Subcutaneous adipose tissue (tissue), 4 donors: ENCODE results near the gene PECR. TPM values are rescaled to one million over a fixed set of nuclear protein-coding genes. Genes with fewer than 3 reads are reported as not detected.

ENCODE experiments used
- CTCF ChIP-seq: fragments of 450-650 bp; IDR thresholded peaks from one replicate; pipeline ENCODE4 v1.5.1; 2016; ENCODE audit warnings: low read depth, mild to moderate bottlenecking, control low read depth, antibody characterized with exemption, moderate library complexity
- total RNA-seq, 4 donors: library from RNA; depleted of rRNA; stranded (reverse); fragments of >200 nt; gene quantifications; one replicate each; pipeline ENCODE4 v1.1.0, GENCODE V29; 2016

PECR gene
- total RNA-seq, 4 donors from 2014 or later = 25.8 to 78.7 (median 44.0) TPM

DNA sequence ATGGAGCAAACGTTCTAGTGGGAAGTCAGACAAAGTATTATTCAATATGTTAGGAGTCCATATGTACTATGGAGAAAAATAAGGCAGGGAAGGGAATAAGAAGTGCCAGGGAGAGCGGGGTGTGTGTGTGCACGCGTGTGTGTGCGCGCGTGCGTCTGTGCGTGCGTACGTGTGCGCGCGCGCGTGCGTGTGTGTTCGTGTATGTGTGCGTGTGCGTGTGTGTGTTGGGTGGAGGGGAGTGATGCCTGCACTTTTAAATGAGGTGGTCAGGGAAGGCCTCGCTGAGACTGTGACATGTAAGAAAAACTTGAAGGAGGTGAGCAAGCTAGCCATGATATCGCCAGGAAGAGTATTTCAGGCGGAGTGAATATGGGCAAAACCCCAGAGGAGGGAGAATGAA is 66.6 kb downstream of the PECR start:
- no peak for TF ChIP-seq CTCF

GRCh38 chr2:216014006-216014405 is 67.6 kb downstream of the PECR start:
- no peak for TF ChIP-seq CTCF

- no peak for TF ChIP-seq CTCF
These were observed 68.3 kb downstream of the PECR start, which contains the start of gene MREG for GRCh38 chr2:216013080-216013909. MREG (minus strand) TSS chr2:216013551; CDS start chr2:216013327, 224 bp downstream.

DNA sequence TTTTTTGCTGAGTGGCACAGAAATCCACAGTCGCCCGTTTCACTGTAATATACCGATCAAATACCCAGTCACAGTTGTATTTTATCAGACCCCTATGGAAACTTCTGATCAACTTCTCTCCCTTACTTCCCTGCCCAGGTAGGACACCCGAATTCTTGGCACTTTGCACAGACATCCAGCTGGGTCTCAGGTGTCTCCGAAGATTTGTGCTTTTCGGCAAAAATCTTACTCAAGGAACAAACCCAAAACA is 68.9 kb downstream of the PECR start:
- no peak for TF ChIP-seq CTCF

DNA sequence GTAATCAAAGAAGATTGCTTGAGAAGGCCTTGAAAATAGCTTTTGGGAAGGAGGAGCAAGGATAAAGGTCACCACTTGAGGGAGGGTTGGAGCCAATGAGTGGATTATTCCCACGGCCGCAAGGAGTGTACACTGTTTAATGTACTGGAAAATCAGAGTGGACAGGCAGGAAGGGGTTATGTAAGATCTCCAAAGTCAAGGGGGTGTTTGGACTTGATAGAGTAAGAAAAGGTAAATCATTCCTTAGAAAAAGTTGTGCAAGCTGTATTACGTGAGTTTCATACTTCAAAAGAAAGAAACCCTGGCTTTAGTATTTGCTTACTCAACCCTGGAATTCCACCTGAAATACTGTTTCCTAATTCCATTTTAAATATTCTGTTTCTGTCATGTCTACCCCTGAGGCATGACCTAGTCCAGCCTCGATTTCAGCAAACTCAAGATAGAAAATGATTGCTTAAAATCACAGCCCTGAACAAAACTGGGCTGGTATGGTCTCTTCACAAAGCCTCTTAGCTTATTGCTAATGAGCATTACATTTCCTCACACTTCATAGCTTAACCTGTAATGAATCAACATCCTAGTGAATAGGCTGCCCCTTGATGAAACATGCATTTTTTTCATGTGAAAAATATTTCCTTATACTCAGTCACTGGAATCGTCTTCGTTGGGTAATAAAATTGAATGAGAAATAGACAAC is 69.3 kb downstream of the PECR start:
- no peak for TF ChIP-seq CTCF

DNA sequence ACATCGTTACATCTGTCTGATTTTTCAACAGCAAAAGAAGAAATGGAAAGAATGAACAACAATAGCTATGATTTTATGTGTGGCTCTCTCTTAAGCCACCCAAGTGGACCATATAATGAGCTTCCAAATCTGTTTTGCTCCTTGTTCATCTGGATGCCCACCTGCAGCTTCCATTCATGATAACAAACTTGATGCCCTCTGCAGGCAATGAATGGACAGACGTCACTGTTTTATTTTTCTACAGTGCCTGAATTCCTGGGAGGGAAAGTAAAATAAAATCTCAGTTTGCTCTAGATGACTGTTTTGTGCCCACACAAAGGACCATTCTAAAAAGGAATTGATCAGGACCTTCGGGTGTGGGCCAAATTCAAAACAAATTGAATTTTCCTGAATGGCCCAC is 73.2 kb downstream of the PECR start:
- TF ChIP-seq CTCF = no peak

DNA sequence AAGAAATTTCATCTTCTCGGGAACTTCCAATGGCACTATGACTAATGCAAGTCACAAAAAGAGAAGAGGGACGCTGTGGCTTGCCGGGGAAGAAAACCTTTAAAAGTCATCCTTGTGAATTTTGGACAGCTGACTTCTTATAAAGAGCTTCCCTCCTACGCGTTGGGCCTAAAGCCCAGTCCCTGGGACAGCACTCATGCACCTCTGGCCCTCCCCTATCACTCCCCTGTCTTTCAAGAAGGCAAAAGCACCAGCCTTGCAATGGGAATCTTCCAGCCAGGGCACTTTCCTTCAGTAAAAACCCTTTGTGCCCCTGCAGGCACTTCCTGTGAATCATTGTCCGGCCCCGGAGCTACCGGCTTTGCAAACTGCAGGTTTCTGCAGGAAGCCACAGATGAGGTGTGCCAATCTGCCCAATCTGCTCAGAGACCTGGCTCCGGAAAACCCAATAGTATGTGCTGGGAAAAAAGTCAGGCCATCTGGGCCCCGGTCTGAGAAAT is 75.4 kb downstream of the PECR start:
- no peak for TF ChIP-seq CTCF
